ENCODE measurements around the gene B2M. TPM values are rescaled to one million over a fixed set of nuclear protein-coding genes. Genes with fewer than 3 reads are reported as not detected.

B2M gene
- total and polyA plus RNA-seq, 2 of the 13 experiments (the other 11 are each of a cell fraction or from before 2014, with no cell fraction given): 784 to 857 TPM

- TF ChIP-seq TFE3 (CRISPR knock-in tag; IDR thresholded peaks at IDR 0.05) (no peak), ZNF644 (CRISPR knock-in tag; IDR thresholded peaks at IDR 0.05; ENCODE audit: low read depth) (no peak), IRF9 (CRISPR knock-in tag; IDR thresholded peaks at IDR 0.05; ENCODE audit: borderline replicate concordance) (no peak), HDAC2 (CRISPR knock-in tag; IDR thresholded peaks at IDR 0.05) (no peak), TFDP2 (CRISPR knock-in tag; IDR thresholded peaks at IDR 0.05) (no peak; the same call in 1 of the 2 replicates), ZFP82 (CRISPR knock-in tag; IDR thresholded peaks at IDR 0.05; ENCODE audit: borderline replicate concordance) (no peak), RAD21 (CRISPR knock-in tag; IDR thresholded peaks at IDR 0.05) (no peak), ZNF558 (CRISPR knock-in tag; IDR thresholded peaks at IDR 0.05; ENCODE audit: borderline replicate concordance) (peak; percentile 95; the same call in 1 of the 2 replicates), ZNF691 (CRISPR knock-in tag; IDR thresholded peaks at IDR 0.05; ENCODE audit: borderline replicate concordance, low read depth) (no peak), TFAP4 (IDR thresholded peaks at IDR 0.05; ENCODE audit: borderline replicate concordance, low read depth) (peak; percentile 61; the same call in 1 of the 2 replicates), TMF1 (CRISPR knock-in tag; IDR thresholded peaks at IDR 0.05; ENCODE audit: low read depth) (no peak), POLR2G (IDR thresholded peaks at IDR 0.05; ENCODE audit: low read depth, low read length) (0 out of 2 replicates have a peak, but pooled peaks have one; percentile 55), ZSCAN9 (CRISPR knock-in tag; IDR thresholded peaks at IDR 0.05; ENCODE audit: borderline replicate concordance) (peak; percentile 25; the same call in 1 of the 2 replicates), ZSCAN5A (CRISPR knock-in tag; IDR thresholded peaks at IDR 0.05; ENCODE audit: borderline replicate concordance) (no peak), MYNN (CRISPR knock-in tag; IDR thresholded peaks at IDR 0.05; ENCODE audit: low read depth) (no peak), SUZ12 (IDR thresholded peaks at IDR 0.05; ENCODE audit: low read depth, low read length) (no peak), MAFF (IDR thresholded peaks at IDR 0.05; ENCODE audit: low read depth, low read length) (no peak), SCMH1 (CRISPR knock-in tag; IDR thresholded peaks at IDR 0.05; ENCODE audit: borderline replicate concordance) (no peak), KDM5A (IDR thresholded peaks at IDR 0.05; ENCODE audit: borderline replicate concordance, low read length) (peak; percentile 27; the same call in 1 of the 2 replicates), ZNF468 (CRISPR knock-in tag; IDR thresholded peaks at IDR 0.05) (no peak), THAP8 (CRISPR knock-in tag; IDR thresholded peaks at IDR 0.05; ENCODE audit: borderline replicate concordance) (peak; percentile 12; the same call in 1 of the 2 replicates)
Measured at GRCh38 chr15:44662478-44663409, 48.6 kb upstream of the B2M start (continued).
